Panc1 (cell line): Measurements from ENCODE around the gene APOM. TPM values are rescaled to one million over a fixed set of nuclear protein-coding genes. Genes with fewer than 3 reads are reported as not detected.

Experiments used
- ATAC-seq: fragments of 200-7000 bp; cut with Tn5 transposase; 2 replicates; pipeline ENCODE4 v1.9.1; 2020; ENCODE audit warnings: mild to moderate bottlenecking, moderate library complexity
- BruUV-seq: library from RNA; stranded (reverse); fragments of 400-500 nt; replicated peaks from 2 replicates; lab custom pipeline; 2021; lab: Mats Ljungman, UMichigan
- CTCF ChIA-PET: fragments of 300-600 bp; sonication (Branson Sonifier 250); formaldehyde crosslinking; loops from one replicate; lab custom pipeline; 2022; ENCODE audit warnings: antibody characterized with exemption; lab: Charles Lee
- POLR2A ChIA-PET: fragments of 300-600 bp; sonication (Branson Sonifier 250); formaldehyde crosslinking; loops from one replicate; lab custom pipeline; 2022; ENCODE audit warnings: antibody characterized with exemption; lab: Charles Lee
- DNase-seq: peaks from one replicate; pipeline ENCODE4 v3.0.0-alpha.2; 2010; ENCODE audit warnings: low read depth, low spot score
- H3K27ac ChIP-seq: 2 replicates; pipeline ENCODE4 v1.5.1; 2011; ENCODE audit warnings: mild to moderate bottlenecking, low read length, inconsistent platforms
- H3K27me3 ChIP-seq: fragments of 200-500 bp; sonication (Bioruptor generic); 2 replicates; pipeline ENCODE4 v1.6.0; 2014; ENCODE audit warnings: low read length, inconsistent platforms; ENCODE audit not compliant: control insufficient read depth, insufficient read depth
- H3K36me3 ChIP-seq: fragments of 200-500 bp; sonication (Bioruptor generic); 2 replicates; pipeline ENCODE4 v1.5.1; 2014; ENCODE audit warnings: inconsistent platforms, mild to moderate bottlenecking, low read length, moderate library complexity; ENCODE audit not compliant: control insufficient read depth, insufficient read depth
- H3K4me1 ChIP-seq: 2 replicates; pipeline ENCODE4 v1.5.1; 2011; ENCODE audit warnings: inconsistent platforms, mild to moderate bottlenecking, low read length, moderate library complexity; ENCODE audit not compliant: control insufficient read depth, insufficient read depth
- H3K4me3 ChIP-seq, 2 experiments: 2 replicates each; pipeline ENCODE4 v1.5.1; 2011 to 2012; ENCODE audit warnings: low read depth in 2 of 2, low read length in 2 of 2, mild to moderate bottlenecking in 2 of 2, inconsistent platforms in 1 of 2, moderate library complexity in 1 of 2
- H3K9me3 ChIP-seq: fragments of 200-500 bp; sonication (Bioruptor generic); 2 replicates; pipeline ENCODE4 v1.5.1; 2014; ENCODE audit warnings: low read depth, mild to moderate bottlenecking, inconsistent platforms, low read length, moderate library complexity; ENCODE audit not compliant: control insufficient read depth, insufficient read depth
- CTCF ChIP-seq: fragments of 450-650 bp; IDR thresholded peaks from 2 replicates; pipeline ENCODE4 v1.5.1; 2017; ENCODE audit warnings: mild to moderate bottlenecking
- POLR2AphosphoS5 ChIP-seq: IDR thresholded peaks from 2 replicates; pipeline ENCODE4 v1.6.1; 2012; ENCODE audit warnings: mild to moderate bottlenecking, low read depth, low read length, moderate library complexity
- REST ChIP-seq, 2 experiments: IDR thresholded peaks; 2 replicates each; pipeline ENCODE4 v1.6.1; 2011 to 2012; ENCODE audit warnings: low read depth in 2 of 2, control low read depth in 1 of 2, low read length in 1 of 2, mild to moderate bottlenecking in 1 of 2, moderate library complexity in 1 of 2; ENCODE audit not compliant: insufficient read depth in 1 of 2
- SIN3A ChIP-seq: IDR thresholded peaks from 2 replicates; pipeline ENCODE4 v1.6.1; 2012; ENCODE audit warnings: low read depth, mild to moderate bottlenecking, low read length, moderate library complexity, borderline replicate concordance; ENCODE audit not compliant: insufficient read depth
- TCF7L2 ChIP-seq: IDR thresholded peaks from 2 replicates; pipeline ENCODE4 v1.6.1; 2011; ENCODE audit warnings: mild to moderate bottlenecking, low read depth, low read length, inconsistent platforms
- in situ Hi-C: cut with HindIII; loops from 2 replicates; pipeline ENCODE4 v1.10.0; 2016; ENCODE audit warnings: low sequenced_read_pairs, low pct_unique_long_range_greater_than_20kb
- intact Hi-C: fragments of 100-400 bp; cut with micrococcal nuclease; formaldehyde crosslinking; loops from one replicate; pipeline ENCODE4 v1.10.0; 2022; ENCODE audit not compliant: unreplicated experiment
- total RNA-seq: library from RNA; stranded (reverse); gene quantifications from one replicate; pipeline ENCODE4 v1.2.1, GENCODE V29; 2021; ENCODE audit not compliant: unreplicated experiment

The APOM gene
- total RNA-seq, 1 experiment from 2014 or later, result 1.8 TPM

- DNase-seq (no peak), ATAC-seq (no peak)
- Histone ChIP-seq H3K4me1 (peaks cover 11% of the 10 kb centered on the region; the same call in 1 of the 2 replicates), H3K27ac (no peak overlapping the region; the same call in 1 of the 2 replicates), H3K27me3 (no peaks in the 10 kb centered on the region), H3K9me3 (no peaks in the 10 kb centered on the region), H3K4me3 (no peak overlapping the region), H3K36me3 (peaks cover 39% of the 10 kb centered on the region)
- no peak for TF ChIP-seq SIN3A
- no peak; the same call in 1 of the 2 replicates for TF ChIP-seq POLR2AphosphoS5
- no peak for TF ChIP-seq TCF7L2
- no peak for TF ChIP-seq REST (IDR thresholded peaks at IDR 0.05; ENCODE audit: insufficient read depth in 1 of 2, low read depth in 2 of 2, low read length in 1 of 2)
- TF ChIP-seq CTCF, result no peak
- POLR2A ChIA-PET, result no interaction called here
- intact Hi-C loops, result no loop called here
- BruUV-seq, result no TSS peak
- CTCF ChIA-PET, result interaction anchor here (0.6 kb wide), 1 partner anchor 1880 kb away, joined by 3 read pairs; no protein-coding TSS in a partner anchor
- in situ Hi-C loops, result no loop called here
Measured at GRCh38 chr6:31633447-31633846, 22.2 kb upstream of the APOM start.

DNA sequence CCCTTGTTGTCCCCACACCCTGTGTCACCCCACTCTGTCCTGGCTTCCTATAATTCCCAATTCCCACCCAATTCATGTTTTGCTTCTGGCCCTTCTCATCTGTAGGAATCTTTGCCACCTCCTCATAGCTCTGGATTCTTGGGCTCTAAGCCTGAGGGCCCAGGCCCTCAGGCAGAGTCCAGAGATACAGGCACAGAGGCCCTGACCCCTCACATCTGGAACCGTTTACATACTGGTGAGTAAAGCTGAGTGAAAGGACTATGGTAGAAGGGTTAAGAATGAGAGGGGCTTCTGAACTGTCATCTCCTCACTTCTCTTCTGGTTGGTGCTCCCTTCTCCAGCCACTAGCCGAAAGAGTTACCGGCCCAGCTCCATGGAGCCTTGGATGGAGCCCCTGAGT, 21.6 kb upstream of the APOM start:
- H3K27ac ChIP-seq, result 0 out of 2 replicates have a peak overlapping the region, but pooled peaks have one; percentile 13

More for the DNA sequence above, 21.6 kb upstream of the APOM start:
- H3K4me3 ChIP-seq, result no peak overlapping the region
- in situ Hi-C loops, result no loop called here
- no TSS peak for BruUV-seq
- ATAC-seq (no peak), DNase-seq (no peak)
- H3K36me3 ChIP-seq, result peaks cover 35% of the 10 kb centered on the region
- H3K9me3 ChIP-seq, result no peaks in the 10 kb centered on the region
- TF ChIP-seq TCF7L2 (no peak), CTCF (no peak), REST (IDR thresholded peaks at IDR 0.05; ENCODE audit: insufficient read depth in 1 of 2, low read depth in 2 of 2, low read length in 1 of 2) (no peak), POLR2AphosphoS5 (no peak), SIN3A (no peak)
- ChIA-PET POLR2A (no interaction called here), CTCF (interaction anchor here (0.6 kb wide), 1 partner anchor 1879 kb away, joined by 3 read pairs; no protein-coding TSS in a partner anchor)
- intact Hi-C loops, result no loop called here
- no peaks in the 10 kb centered on the region for H3K27me3 ChIP-seq
- H3K4me1 ChIP-seq, result peaks cover 11% of the 10 kb centered on the region; the same call in 1 of the 2 replicates
